ENCODE measurements around the gene IRF4.

The IRF4 gene

DNA sequence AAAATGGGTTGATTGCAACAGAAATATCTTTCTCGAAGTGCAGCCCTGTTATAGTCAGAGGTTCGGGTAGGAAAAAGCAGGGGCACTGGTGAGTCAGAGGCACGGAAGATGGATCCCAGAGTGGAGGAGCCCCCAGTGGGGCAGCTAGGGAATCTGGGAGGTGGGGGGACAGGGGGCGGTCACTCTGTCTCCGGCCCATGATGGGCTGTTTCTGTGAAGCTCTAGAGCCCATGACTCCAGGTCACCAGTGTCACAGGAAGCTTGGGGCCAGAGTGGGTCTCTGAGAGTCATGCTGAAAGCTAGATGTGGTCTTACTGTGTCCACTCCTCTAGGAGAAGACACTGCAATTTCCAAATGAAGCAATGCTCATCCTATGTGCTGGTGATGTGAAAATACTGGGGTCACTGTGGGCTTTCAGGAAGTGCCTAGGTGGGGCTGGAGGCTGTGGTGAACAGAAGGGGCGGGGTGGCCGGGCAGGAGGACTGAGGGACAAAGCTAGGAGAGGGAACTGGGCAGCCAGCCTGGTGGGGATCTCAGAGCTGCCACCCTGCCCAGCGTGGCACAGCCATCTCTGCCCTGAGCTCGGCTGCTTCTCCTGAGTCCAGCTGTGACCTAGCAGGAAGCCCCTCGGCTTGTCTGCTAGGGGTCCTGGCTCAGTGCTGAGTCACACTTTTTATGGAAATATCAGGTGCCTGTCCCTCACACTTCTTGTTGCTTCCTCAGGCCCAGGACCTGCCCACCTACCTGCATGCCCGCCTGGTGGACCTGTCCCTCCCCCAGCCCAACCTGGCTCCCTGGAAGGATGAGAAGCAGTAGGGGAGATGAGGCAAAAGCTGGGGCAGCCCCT, 54.2 kb downstream of the IRF4 start:
- DNase-seq (ENCODE audit: low read depth in 1 of 2, low spot score in 1 of 2), result no peak

DNA sequence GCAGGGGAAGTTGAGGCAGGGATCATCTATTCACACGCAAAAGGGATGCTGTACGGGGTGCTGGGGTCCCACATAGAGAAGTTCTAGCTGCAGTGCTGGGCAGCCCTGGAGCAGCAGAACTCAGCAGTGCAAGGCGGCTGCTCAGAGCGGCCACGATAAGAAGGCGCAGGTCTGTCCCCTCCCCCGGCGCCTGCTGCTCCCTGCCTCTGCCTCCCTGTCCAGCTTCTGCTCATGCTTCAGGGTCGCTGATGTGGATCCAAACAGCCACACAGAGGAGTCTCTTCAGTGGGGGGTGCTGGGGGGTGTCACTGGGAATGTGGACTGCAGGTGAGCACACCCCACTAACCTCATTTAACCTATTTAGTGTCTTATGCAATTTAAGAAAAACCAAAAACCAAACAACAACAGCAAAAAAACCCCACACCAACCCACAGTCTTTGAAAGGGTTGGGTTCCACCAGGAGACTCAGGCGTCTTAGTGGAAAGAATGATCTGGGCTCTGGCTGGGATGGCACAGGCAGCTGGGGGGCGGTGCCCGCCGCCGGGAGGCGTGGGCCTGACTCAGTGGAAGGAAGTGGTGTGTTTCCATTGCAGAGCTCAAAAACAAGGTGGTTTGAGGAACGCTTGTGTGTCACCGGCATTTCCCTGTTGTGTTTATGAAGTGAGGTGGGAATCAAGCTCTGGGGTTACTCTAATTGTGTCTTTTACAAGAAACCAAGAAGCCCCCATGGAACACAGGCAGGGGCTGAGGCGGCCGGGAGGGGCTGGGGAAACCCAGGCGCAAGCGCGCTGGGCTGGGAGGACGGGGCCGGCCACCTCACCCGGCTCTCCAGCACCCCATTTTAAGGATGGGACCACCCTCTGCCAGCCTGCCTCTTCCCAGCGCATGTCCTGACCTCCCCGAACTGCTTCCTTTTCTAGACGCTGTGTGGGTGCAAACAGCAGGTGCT, 55.1 kb downstream of the IRF4 start:
- DNase-seq (ENCODE audit: low read depth in 1 of 2, low spot score in 1 of 2), result no peak
- no peak for TF ChIP-seq JUND (IDR thresholded peaks at IDR 0.05; ENCODE audit: low read depth)
- in situ Hi-C loops (cut with HindIII; ENCODE audit: low pct_unique_long_range_greater_than_20kb, low sequenced_read_pairs), result no loop called here

More for the DNA sequence above, 54.2 kb downstream of the IRF4 start:
- no peak for TF ChIP-seq JUND (IDR thresholded peaks at IDR 0.05; ENCODE audit: low read depth)
- in situ Hi-C loops (cut with HindIII; ENCODE audit: low pct_unique_long_range_greater_than_20kb, low sequenced_read_pairs), result no loop called here

DNA sequence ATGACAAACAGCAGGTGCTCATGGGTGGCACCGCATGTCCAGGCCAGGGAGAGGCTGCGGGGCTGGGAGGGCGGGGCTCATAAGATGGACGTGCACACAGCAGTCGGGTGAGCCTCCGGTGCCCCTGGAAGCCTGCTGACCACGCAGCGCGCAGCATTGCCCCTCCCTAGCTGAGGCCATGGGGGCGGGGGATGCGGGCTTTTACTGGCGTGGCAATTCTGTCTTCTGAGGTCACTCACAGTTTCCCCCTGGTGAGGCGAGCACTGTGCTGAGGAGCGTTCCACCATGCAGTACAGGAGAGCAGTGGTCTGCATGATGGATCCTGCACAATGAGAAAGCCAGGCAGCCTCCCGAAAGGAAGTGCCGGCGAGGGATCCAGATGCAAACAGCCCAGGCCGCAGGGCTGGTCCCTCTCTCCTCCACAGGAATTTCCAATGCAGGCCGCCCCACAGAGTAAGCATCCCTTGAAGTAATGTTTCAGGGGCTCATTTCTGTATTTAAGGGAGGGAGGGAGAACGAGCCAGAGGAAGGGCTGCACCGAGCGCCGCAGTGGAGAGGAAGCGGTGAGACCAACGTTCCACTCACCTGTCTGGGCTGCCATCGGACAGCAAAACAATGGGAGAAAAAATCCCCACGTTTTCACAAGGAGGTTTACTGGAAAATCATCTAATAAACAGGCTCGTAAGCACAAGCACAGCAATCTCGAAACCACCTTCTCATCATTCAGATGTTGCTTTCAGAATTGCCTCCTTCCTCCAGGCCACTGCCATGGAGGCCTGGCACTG, 56.0 kb downstream of the IRF4 start:
- no peak for DNase-seq (ENCODE audit: low read depth in 1 of 2, low spot score in 1 of 2)
- in situ Hi-C loops (cut with HindIII; ENCODE audit: low pct_unique_long_range_greater_than_20kb, low sequenced_read_pairs), result no loop called here
- TF ChIP-seq JUND (IDR thresholded peaks at IDR 0.05; ENCODE audit: low read depth), result no peak

DNA sequence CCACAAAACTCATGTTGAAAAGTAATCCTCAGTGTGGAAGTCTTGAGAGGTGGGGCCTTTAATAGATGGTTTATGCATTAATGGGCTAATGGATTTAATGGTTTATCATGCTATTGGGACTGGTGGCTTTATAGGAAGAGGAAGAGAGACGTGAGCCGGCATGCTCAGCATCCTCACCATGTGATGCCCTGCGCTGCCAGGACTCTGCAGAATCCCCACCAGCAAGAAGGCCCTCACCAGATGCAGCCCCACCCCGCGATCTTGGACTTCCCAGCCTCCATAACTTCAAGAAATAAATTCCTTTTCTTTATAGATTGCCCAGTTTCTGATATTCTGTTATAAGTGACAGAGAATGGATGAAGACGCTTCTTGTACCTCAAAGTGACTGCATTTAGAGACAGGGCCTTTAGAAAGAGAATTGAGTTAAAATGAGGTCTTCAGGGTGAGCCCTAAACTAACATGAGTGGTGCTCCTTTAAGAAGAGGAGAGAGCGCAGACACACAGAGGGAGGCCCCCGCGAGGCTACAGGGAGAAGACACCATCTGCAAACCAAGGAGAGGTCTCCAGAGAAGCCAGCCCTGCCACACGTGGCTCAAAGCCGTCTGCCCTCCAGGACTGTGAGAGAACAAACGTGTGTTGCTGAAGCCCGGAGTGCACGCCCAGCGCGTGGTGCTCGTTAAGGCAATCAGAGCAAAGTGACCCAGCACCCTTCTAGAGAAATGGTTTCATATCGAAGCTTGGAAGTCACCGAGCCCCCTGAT, 56.9 kb downstream of the IRF4 start:
- in situ Hi-C loops (cut with HindIII; ENCODE audit: low pct_unique_long_range_greater_than_20kb, low sequenced_read_pairs), result no loop called here
- no peak for DNase-seq (ENCODE audit: low read depth in 1 of 2, low spot score in 1 of 2)
- no peak for TF ChIP-seq JUND (IDR thresholded peaks at IDR 0.05; ENCODE audit: low read depth)

DNA sequence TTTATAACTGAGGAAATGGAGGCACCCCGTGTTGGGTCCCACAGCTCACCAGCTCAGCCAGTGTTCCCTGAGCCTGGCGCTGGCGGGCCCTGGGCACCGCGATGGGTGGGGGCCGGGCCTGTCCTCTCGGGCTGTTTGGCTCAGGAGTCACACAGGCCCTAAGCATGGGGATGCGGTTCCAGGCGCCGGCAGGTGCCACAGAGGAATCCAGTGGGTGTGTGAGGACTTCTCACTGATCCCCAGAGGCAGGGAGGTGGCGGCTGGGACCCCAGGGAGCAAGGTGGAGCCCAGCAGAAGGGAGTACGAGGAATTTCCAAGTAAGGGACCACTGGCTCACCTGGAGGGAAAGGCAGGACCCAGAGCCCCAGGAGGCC, 57.5 kb downstream of the IRF4 start:
- no peak for DNase-seq (ENCODE audit: low read depth in 1 of 2, low spot score in 1 of 2)
- in situ Hi-C loops (cut with HindIII; ENCODE audit: low pct_unique_long_range_greater_than_20kb, low sequenced_read_pairs), result no loop called here
- TF ChIP-seq JUND (IDR thresholded peaks at IDR 0.05; ENCODE audit: low read depth), result no peak

DNA sequence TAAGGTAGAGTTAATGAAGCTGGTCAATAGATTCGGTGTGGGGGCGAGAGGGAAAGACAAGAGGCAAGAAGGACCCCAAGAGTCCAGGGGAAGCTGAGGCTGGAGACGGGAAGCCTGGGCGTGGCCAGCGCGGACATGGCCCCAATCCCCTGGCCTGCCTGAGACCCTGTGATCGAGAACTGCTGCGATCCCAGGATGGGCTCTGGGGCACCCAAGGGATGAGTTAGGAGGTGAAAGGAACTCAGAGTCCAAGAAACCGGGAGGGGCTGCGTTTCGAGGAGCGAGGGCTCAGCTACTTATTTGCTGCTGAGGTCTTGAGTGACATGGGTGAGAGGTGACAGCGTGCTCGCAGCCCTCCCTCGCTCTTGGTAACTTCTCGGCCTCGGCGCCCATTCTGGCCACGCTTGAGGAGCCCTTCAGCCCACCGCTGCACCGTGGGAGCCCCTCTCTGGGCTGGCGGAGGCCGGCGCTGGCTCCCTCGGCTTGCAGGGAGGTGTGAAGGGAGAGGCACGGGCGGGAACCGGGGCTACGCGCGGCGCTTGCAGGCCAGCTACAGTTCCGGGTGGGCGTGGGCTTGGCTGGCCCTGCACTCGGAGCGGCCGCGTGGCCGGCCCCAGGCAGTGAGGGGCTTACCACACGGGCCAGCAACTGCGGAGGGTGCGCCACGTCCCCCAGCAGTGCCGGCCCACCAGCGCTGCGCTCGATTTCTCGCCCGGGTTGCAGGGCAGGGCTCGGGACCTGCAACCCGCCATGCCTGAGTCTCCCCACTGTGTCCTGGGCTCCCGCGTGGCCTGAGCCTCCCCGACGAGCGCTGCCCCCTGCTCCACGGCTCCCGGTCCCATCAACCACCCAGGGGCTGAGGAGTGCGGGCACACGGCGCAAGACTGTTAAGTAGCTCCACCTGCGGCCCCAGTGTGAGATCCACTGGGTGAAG, 58.2 kb downstream of the IRF4 start:
- DNase-seq (ENCODE audit: low read depth in 1 of 2, low spot score in 1 of 2), result no peak
- in situ Hi-C loops (cut with HindIII; ENCODE audit: low pct_unique_long_range_greater_than_20kb, low sequenced_read_pairs), result no loop called here
- TF ChIP-seq JUND (IDR thresholded peaks at IDR 0.05; ENCODE audit: low read depth), result no peak

DNA sequence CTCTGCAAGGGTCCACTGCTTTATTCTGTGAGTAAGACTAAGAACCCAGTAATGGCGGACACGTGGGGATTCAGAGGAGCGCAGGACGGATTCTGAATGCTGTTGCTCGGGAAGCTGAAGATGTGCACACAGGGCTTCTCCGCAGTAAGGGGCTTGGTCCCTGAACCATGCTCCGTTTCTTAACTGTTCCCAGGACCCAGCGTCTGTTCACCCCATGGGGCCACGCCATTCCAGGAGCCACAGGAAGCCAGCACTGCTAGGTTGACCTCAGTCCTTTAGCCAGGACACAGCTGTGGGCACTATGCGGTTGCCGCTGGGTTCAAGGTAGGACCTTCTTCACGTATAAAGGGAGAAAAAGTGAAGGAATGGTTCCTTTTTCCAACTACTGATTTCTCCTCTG, 59.8 kb downstream of the IRF4 start:
- no peak for DNase-seq (ENCODE audit: low read depth in 1 of 2, low spot score in 1 of 2)
- in situ Hi-C loops (cut with HindIII; ENCODE audit: low pct_unique_long_range_greater_than_20kb, low sequenced_read_pairs), result no loop called here
- no peak for TF ChIP-seq JUND (IDR thresholded peaks at IDR 0.05; ENCODE audit: low read depth)

DNA sequence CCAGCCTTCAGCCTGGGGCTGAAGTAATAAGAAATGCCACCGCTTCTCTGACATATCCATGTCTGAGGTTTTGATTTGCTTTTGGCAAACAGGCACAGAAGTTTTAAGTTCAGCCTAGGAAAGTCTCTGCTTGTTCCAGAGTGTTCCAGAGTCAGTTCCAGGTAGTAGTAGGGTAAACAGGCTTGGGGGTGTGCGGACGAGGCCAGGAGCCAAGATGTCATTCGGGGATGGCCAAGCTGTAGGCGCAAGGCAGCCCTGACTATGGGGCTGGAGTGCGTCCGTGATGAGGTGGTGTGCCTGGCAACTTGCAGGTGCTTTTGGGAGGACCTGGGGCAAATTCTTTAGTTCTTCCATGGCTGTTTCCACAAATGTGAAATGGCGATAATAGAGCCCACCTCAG, 60.3 kb downstream of the IRF4 start:
- no peak for TF ChIP-seq JUND (IDR thresholded peaks at IDR 0.05; ENCODE audit: low read depth)
- in situ Hi-C loops (cut with HindIII; ENCODE audit: low pct_unique_long_range_greater_than_20kb, low sequenced_read_pairs), result no loop called here
- no peak for DNase-seq (ENCODE audit: low read depth in 1 of 2, low spot score in 1 of 2)

DNA sequence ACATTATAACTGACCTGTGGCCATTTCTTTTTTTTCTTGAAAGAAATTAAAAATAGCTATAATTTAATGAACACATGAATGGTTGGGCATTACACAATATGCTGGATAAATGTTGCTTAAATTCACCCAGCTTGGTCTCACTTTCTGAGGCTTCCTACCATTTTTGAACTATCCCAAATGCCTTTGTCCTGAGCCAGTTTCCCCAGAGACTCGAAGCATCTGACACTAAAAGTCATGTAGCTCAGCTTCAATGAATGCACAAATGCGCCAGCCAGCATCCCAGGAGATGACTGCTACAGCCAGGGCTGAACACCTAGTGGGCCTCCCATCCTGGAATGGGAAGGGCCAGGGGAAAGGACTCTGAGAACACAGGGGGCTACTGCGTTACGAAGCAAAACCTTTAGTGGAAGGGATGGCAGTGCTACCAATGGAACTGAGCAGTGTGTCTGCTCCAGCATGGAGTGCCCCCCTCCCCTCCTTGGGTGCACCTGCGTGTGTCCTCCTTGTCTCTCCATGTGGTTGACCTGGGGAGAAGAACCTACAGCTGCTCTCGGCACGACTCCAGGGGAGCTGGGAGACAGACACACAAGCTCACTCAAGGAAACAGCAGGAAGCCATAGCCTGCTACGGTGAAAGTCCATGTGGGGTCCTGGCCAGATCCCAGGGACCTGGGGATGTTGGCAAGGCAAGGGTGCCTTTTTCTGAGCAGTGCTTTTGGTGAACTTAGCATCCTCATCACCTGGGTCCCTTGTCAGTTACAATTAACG, 60.9 kb downstream of the IRF4 start:
- in situ Hi-C loops (cut with HindIII; ENCODE audit: low pct_unique_long_range_greater_than_20kb, low sequenced_read_pairs), result no loop called here
- DNase-seq (ENCODE audit: low read depth in 1 of 2, low spot score in 1 of 2), result no peak
- no peak for TF ChIP-seq JUND (IDR thresholded peaks at IDR 0.05; ENCODE audit: low read depth)

DNA sequence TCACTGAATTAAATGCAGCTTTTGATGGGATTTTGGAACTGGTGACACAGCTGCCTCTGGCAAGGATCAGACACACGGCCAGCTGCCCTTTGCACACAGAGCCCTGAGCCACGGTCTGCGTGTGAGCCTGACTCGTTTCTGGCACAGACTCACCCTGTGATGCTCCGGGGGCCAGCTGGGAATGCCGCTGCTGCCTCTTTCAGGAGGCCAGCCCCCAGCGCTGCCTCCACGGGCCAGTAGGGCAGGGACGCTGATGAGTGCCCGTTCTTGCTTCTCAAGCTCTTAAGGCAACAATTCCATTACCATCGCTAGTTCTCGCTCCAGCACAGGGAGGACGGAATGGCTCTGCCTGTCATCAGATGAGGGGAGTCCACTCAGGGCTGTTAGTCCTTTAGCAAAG, 61.6 kb downstream of the IRF4 start:
- in situ Hi-C loops (cut with HindIII; ENCODE audit: low pct_unique_long_range_greater_than_20kb, low sequenced_read_pairs), result no loop called here
- TF ChIP-seq JUND (IDR thresholded peaks at IDR 0.05; ENCODE audit: low read depth), result no peak
- DNase-seq (ENCODE audit: low read depth in 1 of 2, low spot score in 1 of 2), result no peak
